Measurements from ENCODE around the gene EPS8L1.
A peak's percentile ranks its signal among the peaks of the same experiment; 100 is the strongest.

EPS8L1 gene

DNA sequence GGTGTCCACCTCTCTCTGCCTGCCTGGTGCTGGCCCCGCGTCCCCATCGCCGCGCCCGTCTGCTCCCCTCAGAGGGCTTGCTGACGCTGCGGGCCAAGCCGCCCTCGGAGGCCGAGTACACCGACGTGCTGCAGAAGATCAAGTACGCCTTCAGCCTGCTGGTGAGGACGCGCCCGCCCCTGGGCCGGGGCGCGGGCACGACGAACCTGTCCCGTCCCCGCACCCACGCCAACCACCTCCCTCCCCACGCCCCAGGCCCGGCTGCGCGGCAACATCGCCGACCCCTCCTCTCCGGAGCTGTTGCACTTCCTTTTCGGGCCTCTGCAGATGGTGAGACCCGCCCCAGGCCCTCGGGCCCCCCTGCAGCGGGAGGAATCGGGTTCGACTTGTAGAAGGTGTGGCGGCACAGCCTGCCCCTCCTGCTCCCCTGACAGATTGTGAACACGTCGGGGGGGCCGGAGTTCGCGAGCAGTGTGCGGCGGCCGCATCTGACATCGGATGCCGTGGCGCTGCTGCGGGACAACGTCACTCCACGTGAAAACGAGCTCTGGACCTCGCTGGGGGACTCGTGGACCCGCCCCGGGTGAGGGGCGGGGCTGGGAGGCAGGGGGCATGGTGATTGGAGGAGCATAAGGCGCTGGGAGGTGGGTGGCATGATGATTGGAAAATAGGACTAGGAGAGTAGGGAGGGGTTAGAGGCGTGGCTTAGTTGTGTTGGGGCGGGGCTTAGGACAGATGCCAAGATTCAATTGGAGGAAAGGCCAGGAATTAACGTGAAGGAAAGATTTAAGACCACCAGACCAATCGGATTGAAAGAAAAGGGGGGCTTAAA is 6.6 kb downstream of the EPS8L1 start:
- DNase-seq: peak; percentile 94

DNA sequence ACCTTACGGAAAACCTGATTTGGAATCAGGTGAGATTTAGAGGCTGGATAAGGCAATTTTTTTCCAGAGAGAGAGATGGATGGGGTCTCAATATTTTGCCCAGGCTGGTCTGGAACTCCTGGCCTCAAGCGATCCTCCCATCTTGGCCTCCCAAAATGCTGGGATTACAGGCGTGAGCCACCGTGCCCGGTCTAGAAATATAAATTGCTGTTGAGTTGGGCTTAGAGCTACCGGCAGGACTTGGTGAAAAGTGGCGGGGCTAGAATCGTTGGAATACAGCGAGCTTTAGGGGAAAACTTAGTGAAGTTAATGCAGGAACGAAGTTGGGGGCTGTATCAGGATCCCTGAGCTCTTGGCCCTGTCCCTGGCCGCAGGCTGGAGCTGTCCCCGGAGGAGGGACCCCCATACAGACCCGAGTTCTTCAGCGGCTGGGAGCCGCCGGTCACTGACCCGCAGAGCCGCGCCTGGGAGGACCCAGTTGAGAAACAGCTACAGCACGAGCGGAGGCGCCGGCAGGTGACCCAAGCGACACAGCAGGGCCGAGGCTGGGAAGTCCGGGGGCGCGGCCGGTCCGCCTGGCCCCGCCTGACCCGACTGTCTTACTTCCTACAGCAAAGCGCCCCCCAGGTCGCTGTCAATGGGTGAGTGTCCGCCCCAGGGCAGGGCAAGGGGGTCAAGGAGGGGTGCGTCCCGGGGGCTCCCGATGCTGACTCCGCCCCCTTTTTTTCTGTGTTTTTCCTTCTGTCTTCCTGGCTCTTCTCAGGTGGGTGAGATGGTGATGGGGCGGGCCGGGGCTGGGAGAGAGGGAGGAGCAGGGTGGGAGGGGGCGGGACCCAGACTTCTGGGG is 7.6 kb downstream of the EPS8L1 start:
- DNase-seq: no peak

DNA sequence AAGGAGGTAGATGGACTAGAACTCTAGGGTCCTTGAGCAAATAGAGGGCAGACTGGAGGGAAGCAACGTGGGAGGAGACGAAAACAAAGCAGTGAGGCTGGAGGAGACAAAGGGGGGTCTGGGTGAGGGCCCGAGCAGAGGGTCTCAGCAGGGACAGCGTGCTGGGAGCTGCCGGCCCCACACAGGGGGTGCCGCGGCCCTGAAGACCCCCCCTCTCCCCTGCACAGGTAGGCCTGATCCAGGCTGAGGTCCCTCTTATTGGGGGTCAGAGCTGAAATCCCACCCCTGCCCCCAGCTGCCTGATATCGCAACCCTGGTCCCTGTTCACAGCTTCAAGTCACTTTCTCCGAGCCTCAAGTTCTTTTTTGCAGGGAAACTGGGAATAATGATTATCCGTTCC is 8.7 kb downstream of the EPS8L1 start:
- no peak for DNase-seq

DNA sequence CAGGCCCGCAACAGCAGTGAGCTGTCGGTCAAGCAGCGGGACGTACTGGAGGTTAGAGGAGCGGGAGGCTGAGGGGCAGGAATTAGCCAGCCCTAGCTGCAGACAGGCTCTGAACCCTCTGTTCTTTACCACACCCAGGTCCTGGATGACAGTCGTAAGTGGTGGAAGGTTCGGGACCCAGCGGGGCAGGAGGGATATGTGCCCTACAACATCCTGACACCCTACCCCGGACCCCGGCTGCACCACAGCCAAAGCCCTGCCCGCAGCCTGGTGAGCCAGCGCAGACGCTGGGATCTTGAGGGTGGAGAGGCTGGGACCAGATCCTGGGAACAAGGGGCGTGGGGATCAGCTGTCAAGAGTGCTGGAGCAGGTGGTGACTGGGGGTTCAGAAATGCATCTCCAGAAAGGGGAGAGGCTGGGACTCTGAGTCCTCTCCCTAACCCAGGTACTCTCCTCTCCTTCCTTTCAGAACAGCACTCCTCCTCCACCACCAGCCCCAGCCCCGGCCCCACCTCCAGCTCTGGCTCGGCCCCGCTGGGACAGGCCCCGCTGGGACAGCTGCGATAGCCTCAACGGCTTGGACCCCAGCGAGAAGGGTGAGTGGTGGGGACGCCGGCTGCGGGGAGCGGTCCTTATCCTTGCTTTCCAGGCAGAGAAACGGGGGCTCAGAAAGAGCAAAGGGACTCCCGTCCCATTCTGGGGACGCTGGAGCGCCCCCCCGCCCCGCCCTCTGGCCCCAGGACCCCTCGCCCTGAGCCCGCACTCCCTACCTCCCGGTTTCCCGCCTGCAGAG is 10.4 kb downstream of the EPS8L1 start:
- DNase-seq: no peak

DNA sequence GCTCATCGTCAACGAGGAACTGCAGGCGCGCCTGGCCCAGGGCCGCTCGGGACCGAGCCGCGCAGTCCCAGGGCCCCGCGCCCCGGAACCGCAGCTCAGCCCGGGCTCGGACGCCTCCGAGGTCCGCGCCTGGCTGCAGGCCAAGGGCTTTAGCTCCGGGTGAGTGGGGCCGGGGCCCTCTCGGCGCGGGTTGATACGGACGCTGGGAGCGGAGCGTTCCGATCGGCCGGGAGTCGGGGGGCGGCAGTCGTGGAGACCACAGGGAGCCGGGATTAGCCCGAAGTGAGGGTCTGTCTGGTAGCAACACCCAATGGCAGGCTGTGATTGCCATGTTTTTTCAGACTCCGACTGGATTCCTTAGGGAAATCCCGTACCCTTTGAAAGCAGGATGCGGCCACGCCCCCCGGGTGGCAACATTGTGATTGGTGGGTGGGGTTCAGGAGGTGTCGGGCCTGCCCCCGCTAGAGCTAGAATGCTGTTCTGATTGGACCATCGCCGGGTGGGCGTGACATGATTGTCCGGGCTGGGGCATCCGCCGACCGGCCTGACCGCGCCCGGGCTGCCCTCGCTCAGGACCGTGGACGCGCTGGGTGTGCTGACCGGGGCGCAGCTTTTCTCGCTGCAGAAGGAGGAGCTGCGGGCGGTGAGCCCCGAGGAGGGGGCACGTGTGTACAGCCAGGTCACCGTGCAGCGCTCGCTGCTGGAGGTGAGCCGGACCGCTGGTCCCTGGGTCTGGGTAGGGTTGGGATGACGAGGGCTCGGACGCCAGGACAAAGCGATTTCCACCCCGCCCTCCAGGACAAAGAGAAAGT is 11.3 kb downstream of the EPS8L1 start:
- DNase-seq: no peak

DNA sequence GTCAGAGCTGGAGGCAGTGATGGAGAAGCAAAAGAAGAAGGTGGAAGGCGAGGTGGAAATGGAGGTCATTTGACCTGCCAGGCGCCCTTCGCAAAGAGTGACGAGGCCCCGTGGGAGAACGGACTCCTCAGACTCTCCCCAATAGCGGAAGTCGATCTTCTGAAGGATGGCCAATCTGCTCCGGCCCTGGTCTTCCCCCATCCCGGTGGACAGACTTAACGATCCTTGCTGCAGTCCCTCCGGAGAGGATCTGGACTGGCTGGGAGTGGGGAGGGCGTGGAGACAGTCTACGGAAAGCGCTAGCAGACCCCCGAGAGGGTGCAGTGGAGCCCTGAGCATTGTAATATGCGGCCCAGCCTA is 11.9 kb downstream of the EPS8L1 start:
- no peak for DNase-seq

DNA sequence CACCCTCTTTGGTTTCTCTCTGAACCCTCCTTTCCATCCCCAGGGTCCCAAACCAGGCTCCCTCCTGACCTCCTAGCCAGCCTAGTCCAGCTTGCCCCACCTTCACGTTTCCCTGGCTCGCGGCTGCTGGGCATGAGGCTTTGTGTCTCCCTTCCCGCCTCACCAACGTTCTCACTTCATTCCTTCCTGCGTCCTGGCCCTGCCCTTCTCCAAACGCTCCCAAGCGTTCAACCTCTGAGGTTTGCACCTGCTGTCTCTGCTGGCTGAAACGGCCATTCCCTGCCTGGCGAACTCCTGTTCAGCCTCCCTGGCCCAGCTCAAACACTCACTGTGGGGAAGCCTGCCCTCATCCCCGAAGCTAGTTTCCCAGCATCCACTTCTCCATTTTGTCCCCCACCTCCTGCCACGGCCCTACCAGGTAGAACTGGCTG is 12.4 kb downstream of the EPS8L1 start:
- no peak for DNase-seq

DNA sequence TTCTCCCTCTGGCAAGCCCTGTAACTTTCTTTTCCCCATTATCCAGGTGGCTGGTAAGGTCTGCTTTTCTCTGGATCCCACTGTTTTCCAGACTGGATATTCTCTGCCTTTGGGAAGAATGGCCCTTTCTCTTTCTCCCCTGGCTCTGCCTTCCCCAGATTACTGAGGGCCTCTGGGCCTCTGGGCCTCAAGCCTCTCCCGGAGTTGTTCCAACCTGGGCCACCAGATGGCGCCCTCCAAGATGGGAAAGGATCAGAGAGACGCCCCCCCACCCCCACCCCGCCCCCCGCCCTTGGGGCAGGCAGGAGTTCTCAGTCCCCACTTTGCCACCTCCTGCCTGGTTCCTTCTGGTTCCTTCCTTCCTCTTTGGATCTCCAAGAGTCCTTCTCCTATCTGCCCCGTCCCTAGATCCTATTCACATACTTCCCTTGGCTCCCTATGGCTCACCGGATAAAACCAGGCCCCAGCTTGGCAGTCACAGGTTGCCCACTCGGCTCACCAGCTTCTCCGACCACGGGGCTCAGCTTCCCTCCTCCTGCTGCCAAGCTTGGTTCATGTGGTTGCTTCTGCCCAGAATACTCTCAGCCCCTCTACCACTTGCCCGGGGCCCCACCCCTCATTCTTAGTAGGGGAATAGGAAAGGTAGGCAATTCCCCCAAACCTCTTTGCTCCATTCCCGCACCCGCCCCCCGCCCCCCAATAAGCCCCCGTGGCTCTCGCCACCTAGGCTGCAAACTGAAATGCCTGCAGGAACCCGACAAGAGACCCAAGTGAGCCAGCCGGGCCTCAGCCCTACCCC is 13.1 kb downstream of the EPS8L1 start:
- peak; percentile 24 for DNase-seq

DNA sequence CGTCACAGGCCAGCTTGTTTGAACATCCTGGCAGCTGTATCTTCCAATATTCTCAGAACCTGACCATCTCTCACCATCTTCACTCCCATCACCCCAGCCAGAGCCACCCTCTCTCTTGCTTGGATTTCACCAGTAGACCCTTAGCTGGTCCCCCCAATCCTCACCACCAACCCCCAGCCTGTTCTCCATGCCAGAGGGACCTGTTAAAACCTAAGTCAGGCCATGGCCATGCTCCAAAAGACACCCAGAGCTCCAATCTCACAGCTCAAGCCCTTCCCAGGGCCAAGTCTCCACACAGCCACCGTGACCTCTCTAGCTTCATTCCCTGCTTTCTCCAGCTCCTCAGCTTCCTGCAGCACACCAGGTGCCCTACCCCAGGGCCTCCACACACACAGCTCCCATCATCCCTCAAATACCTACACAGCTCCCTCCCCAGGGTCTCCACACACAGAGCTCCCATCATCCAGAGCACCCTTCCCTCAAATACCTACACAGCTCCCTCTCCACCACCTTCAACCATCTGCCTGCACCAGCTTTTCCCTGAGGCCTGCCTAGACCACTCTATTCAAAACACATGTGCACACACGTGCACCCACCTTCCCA is 13.8 kb downstream of the EPS8L1 start:
- DNase-seq: no peak

DNA sequence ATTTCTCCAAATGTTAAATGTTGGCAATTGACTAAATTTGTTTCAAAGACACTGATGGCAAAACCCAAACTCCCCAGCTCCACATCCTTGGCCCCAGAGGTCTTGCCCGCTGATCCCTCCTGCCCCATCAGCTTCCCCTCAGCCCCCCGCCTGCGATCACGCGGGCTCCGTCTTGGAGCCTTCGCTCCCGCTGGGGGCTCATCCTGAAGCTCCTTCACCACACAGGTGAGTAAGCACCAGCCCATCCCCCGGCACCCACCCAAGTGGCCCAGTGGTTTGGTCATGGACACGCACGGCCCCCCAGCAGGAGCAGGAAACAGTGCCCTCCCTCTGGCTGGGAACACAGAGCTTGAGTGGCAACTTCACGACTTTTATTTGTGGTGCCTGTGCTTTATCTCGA is 14.9 kb downstream of the EPS8L1 start:
- no peak for DNase-seq

DNA sequence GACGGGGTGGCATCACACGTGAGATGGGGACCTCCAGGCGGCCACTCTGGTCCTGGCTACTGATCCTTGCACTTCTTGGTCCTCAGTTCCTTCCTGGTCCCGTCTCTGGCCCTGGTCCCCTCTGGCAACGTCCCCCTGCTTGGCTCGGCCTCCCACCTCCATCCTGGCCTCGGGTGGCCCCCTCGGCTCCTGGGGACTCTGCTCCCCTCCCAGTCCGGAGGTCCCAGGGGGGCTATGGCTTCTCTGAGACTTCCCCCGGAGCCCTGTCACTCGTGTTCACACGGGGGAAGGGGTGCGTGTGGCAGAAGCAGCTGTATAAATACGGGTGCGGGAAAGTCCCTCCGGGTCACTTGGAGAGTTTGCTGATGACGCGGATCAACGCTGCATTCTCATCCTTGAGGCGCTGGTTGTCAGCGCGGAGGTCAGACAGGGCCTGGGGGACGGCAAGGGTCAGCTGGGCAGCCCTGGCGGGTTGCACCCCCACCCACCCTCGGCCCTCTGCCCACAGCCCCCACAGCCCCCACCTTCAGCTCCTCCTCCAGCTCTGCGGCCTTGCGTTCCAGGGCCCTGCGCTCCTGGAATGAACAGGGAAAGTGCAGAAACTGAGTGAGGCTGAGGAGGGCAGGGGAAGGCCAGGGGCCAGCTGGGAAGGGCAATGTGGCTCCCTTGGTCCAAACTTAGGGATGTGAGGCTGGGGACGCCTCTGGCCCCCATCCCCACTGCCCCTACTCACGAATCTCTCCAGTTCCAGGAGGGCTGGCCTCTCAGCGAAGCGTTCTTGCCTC is 15.6 kb downstream of the EPS8L1 start:
- DNase-seq: no peak

DNA sequence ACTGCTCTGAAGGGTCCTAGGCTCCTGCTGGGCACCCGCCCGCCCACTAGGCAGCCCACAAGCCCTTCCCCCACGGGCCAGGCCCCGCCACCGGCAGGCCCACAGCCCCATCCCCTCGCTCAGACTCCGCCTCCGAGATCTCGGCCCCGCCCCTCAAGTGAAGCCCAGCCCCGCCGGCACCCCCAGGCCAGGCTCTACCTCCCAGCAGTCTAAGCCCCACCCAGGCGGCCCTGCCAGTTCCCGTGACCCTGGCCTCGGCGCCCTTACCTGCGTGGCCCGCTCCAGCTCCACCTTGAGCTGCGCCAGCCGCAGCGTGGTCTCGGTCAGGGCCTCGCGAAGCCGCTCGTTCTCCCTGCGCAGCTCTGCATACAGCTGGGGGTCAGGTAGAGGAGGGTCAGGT is 16.3 kb downstream of the EPS8L1 start:
- DNase-seq: no peak

DNA sequence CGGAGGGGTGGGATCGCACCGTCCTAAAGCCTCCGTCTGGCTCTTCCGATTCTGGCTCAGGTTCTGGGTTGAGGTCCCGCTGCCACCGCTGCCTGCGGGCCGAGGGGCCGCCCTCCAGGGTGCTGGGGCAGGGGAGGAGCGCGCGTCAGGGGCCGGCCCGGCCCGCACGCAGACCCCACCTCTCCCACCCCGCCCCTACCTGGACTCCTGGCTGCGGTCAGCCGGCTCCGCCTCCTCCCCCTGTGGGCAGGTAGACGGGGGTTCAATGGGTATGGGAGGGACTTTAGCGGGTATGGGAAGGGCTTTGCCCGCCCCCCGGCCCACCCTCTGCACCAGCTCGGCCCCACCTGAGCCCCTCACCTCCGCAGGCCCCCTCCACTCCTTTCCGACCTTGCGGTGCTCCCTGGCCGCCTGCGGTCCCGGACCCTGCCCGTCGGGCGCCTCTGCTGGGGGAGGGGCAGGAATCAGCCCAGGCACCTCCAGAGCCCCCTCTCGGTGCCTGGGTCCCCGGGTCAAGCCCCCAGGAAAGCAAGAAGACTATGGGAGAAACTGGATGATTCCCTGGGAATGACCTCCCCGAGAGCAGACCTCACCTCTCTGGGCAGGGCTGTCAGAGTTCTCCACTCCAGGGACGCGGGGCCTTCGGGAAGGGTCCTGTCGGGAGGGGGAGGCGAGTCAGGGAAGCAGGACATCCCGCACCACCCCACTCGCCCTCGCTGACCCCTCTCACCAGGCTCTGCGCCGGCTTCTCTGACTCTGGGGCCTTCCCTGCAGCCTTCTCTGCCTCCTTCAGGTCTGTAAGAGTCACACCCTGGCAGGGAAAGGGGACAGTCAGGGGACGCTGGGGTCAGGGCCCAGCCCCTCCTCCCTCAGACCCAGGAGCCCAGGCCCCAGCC is 17.0 kb downstream of the EPS8L1 start:
- DNase-seq: no peak

DNA sequence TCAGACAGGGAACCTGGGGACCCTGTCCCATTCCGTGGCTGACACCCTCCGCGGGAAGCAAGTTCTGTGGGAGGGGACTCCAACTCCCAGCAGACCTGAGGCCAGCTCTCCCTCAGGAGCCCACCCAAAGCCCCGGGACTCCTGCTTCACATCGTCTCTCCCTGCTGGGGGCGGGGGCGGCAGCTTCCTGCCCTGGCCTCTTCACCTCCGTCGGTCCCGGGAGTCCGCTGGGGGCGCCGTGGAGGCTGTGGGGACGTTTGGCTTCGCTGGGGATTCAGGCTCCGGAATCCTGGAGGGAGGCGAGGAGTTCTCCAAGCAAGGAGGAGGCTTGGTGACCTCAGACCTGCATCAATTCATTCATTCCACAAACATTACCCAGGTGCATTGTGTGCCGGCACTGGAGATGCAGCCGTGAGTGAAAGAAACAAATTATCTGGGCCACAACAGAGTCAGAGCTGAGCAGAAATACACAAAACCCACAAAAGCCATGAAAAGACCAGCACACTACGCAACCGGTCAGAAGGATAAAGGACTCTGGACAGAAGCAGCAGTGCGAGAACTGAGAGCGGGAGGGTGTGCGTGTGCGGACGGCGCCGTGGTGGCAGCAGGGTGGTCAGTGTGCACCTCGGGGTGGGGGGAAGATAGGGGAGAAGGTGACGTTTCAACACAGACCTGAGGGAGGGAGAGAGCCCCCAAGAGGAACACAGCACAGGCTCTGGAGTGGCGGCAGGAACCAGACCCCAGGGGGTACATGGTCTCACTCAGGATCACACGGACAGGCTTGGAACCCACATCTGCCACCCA is 19.0 kb downstream of the EPS8L1 start:
- no peak for DNase-seq

DNA sequence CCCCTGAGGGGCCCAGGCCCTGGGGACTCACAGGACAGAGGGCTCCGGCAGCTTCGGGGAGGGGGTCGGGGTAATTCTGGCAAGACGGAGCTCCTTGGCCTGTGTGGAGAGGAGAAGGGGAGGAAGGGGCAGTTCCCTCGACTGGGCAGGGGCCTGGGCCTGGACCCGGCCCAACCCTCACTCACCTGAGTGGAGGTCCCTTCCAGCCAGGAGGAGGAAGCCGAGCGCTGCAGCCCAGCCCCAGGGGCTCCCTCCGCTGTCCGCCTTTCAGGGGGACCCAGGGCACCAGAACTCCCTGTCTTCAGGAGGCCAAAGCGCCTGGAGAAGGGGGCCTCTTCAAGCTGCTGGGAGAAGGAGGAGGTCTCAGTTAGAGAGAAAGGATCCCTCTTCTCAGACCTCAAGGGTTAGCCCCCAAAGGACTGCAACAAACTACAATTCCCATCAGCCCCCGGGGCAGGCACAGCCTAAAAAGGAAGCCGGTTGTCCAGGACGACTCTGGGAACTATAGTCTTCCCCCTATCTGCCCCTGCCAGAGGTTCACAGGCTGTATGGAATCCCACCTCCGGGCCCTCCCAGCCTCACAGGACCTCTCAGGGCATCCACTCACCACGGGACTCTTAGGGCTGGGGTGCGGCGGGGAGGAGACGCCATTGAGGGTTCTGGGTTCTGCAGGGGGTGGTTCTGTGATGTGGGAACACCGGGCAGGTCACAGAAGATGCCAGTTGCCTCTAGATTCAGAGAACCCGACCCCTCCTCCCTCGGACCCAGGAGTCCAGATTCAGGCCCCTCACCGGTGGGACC is 19.8 kb downstream of the EPS8L1 start:
- no peak for DNase-seq

DNA sequence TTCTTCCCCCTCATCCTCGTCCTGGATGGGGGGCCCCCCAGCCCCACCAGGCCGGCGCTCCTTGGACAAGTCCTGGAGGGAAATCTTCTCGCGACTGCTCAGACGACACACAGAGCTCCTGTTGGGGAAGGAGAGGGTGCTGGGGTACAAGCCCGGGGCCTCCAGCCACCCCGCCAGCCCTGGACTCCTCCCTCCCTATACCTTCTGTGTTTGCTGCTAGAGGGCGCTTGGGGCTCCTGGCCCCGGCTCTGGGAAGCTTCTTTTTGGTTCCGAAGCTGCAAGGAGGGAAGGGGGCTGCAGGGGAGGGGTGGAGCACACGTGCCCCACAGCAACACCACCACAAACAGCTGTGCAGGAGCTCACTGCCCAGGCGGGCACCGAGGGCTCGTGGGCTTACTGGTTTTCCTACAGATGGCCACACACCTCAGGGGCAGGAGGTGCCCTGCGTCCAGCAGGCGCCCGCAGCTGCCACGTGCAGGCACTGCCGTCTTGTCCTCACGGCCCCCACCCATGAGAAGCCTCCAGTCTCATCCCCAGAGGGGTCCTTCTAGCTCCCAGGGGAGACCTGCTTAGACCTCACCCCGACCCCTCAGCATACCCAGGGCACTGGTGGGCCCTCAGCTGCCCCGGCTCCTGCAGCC is 20.5 kb downstream of the EPS8L1 start:
- no peak for DNase-seq

Data from GDM1 (cell line).